ENCODE results near the gene ZNF892.

DNA sequence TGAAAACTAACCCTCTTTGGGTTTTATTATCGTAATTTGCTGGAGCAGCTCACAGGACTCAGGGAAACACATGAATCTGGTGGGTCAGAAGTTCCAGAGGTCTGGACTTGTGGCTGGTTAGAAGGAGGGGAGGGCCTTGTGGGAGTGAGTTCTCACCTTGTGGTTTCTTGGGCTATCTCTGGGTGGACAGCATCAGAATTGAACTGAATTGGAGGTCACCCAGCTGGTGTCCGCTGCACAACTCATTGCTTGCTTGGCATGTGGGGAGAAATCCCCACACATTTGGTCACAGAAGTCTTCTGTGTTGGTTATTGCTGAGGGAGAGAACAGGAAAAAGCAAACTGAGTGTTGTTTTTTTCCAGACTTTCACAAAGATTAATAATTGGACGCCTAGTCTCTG lies 27.5 kb downstream of the ZNF892 start:
- TF ChIP-seq, protein P1, sequence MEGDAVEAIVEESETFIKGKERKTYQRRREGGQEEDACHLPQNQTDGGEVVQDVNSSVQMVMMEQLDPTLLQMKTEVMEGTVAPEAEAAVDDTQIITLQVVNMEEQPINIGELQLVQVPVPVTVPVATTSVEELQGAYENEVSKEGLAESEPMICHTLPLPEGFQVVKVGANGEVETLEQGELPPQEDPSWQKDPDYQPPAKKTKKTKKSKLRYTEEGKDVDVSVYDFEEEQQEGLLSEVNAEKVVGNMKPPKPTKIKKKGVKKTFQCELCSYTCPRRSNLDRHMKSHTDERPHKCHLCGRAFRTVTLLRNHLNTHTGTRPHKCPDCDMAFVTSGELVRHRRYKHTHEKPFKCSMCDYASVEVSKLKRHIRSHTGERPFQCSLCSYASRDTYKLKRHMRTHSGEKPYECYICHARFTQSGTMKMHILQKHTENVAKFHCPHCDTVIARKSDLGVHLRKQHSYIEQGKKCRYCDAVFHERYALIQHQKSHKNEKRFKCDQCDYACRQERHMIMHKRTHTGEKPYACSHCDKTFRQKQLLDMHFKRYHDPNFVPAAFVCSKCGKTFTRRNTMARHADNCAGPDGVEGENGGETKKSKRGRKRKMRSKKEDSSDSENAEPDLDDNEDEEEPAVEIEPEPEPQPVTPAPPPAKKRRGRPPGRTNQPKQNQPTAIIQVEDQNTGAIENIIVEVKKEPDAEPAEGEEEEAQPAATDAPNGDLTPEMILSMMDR (conservative IDR thresholded peaks at IDR 0.05; ENCODE audit: low read depth, low read length) = no peak
- no peak for TF ChIP-seq POLR2A (IDR thresholded peaks at IDR 0.05; ENCODE audit: low read depth, low read length)
- no peak for TF ChIP-seq NFE2L2 (IDR thresholded peaks at IDR 0.05; ENCODE audit: low read depth, low read length)
- TF ChIP-seq SMC3 (IDR thresholded peaks at IDR 0.05; ENCODE audit: low read depth, low read length) = no peak
- TF ChIP-seq CEBPB (IDR thresholded peaks at IDR 0.05; ENCODE audit: low read depth, low read length) = no peak
- TF ChIP-seq, protein P2, sequence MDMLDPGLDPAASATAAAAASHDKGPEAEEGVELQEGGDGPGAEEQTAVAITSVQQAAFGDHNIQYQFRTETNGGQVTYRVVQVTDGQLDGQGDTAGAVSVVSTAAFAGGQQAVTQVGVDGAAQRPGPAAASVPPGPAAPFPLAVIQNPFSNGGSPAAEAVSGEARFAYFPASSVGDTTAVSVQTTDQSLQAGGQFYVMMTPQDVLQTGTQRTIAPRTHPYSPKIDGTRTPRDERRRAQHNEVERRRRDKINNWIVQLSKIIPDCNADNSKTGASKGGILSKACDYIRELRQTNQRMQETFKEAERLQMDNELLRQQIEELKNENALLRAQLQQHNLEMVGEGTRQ (IDR thresholded peaks at IDR 0.05; ENCODE audit: low read depth, low read length) = no peak
- no peak for TF ChIP-seq MAZ (IDR thresholded peaks at IDR 0.05; ENCODE audit: borderline replicate concordance, low read depth, low read length)
- no peak for TF ChIP-seq RCOR1 (IDR thresholded peaks at IDR 0.05; ENCODE audit: insufficient replicate concordance, low read length)
- TF ChIP-seq, protein P3, sequence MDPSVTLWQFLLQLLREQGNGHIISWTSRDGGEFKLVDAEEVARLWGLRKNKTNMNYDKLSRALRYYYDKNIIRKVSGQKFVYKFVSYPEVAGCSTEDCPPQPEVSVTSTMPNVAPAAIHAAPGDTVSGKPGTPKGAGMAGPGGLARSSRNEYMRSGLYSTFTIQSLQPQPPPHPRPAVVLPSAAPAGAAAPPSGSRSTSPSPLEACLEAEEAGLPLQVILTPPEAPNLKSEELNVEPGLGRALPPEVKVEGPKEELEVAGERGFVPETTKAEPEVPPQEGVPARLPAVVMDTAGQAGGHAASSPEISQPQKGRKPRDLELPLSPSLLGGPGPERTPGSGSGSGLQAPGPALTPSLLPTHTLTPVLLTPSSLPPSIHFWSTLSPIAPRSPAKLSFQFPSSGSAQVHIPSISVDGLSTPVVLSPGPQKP (IDR thresholded peaks at IDR 0.05; ENCODE audit: borderline replicate concordance, low read depth, low read length) = no peak
- no peak for TF ChIP-seq RFX5 (IDR thresholded peaks at IDR 0.05; ENCODE audit: low read depth, low read length)
- no peak for TF ChIP-seq MXI1 (IDR thresholded peaks at IDR 0.05; ENCODE audit: borderline replicate concordance, low read depth, low read length)
- TF ChIP-seq RAD21 (IDR thresholded peaks at IDR 0.05; ENCODE audit: low read length) = no peak
- no peak for TF ChIP-seq MAFK (IDR thresholded peaks at IDR 0.05; ENCODE audit: low read depth, low read length)
